SK-N-SH (cell line): ENCODE measurements around the gene ABCC11. TPM values are rescaled to one million over a fixed set of nuclear protein-coding genes. Genes with fewer than 3 reads are reported as not detected.

Experiments used
- CHD2 ChIP-seq: fragments of 150-350 bp; IDR thresholded peaks from 2 replicates; pipeline ENCODE4 v1.6.1; 2018; ENCODE audit warnings: low read length; ENCODE audit not compliant: partially characterized antibody
- FOSL2 ChIP-seq: IDR thresholded peaks from 2 replicates; pipeline ENCODE4 v1.4.0; 2012; ENCODE audit warnings: low read depth, mild to moderate bottlenecking, moderate library complexity, borderline replicate concordance
- FOXM1 ChIP-seq: IDR thresholded peaks from 2 replicates; pipeline ENCODE4 v1.4.0; 2012; ENCODE audit warnings: low read depth, mild to moderate bottlenecking
- MXI1 ChIP-seq: IDR thresholded peaks from 2 replicates; pipeline ENCODE4 v1.6.1; 2012; ENCODE audit warnings: mild to moderate bottlenecking, low read depth, low read length, improper control_type of control experiment
- NFIC ChIP-seq: IDR thresholded peaks from 2 replicates; pipeline ENCODE4 v1.4.0; 2012; ENCODE audit warnings: borderline replicate concordance
- RCOR1 ChIP-seq: fragments of 150-350 bp; IDR thresholded peaks from 2 replicates; pipeline ENCODE4 v1.6.1; 2017; ENCODE audit warnings: antibody characterized with exemption, low read length
- RFX5 ChIP-seq: IDR thresholded peaks from 2 replicates; pipeline ENCODE4 v1.6.1; 2012; ENCODE audit warnings: mild to moderate bottlenecking, improper control_type of control experiment, low read length
- RXRA ChIP-seq: IDR thresholded peaks from 2 replicates; pipeline ENCODE4 v1.4.0; 2012; ENCODE audit warnings: low read depth, mild to moderate bottlenecking, borderline replicate concordance
- SIN3A ChIP-seq: IDR thresholded peaks from 2 replicates; pipeline ENCODE4 v1.6.1; 2012; ENCODE audit warnings: low read depth, mild to moderate bottlenecking, low read length, moderate library complexity, borderline replicate concordance
- SMC3 ChIP-seq: IDR thresholded peaks from 2 replicates; pipeline ENCODE4 v1.6.1; 2012; ENCODE audit warnings: low read depth, low read length, improper control_type of control experiment
- TEAD4 ChIP-seq: IDR thresholded peaks from 2 replicates; pipeline ENCODE4 v1.4.0; 2012; ENCODE audit warnings: mild to moderate bottlenecking, borderline replicate concordance; ENCODE audit not compliant: insufficient read depth
- YY1 ChIP-seq: IDR thresholded peaks from 2 replicates; pipeline ENCODE4 v1.4.0; 2012; ENCODE audit warnings: low read depth, mild to moderate bottlenecking
- polyA plus RNA-seq, 3 experiments: library from polyadenylated mRNA; depleted of rRNA; stranded (reverse); fragments of >200 nt; gene quantifications; 2 replicates each; pipeline ENCODE4 v1.2.3, GENCODE V29; 2012
- TF ChIP-seq, protein P1 (sequence below): IDR thresholded peaks from 2 replicates; pipeline ENCODE4 v1.4.0; 2012; ENCODE audit warnings: low read depth
- TF ChIP-seq, protein P2 (sequence below): IDR thresholded peaks from 2 replicates; pipeline ENCODE4 v1.4.0; 2012; ENCODE audit warnings: low read depth, borderline replicate concordance
- TF ChIP-seq, protein P3 (sequence below): fragments of 200-600 bp; sonication (generic); IDR thresholded peaks from 2 replicates; pipeline ENCODE4 v1.6.1; 2017; ENCODE audit warnings: antibody characterized with exemption, mild to moderate bottlenecking, moderate library complexity
- TF ChIP-seq, protein P4 (sequence below): IDR thresholded peaks from 2 replicates; pipeline ENCODE4 v1.6.1; 2012; ENCODE audit warnings: mild to moderate bottlenecking, low read depth, low read length, moderate library complexity
- TF ChIP-seq, protein P5 (sequence below): IDR thresholded peaks from 2 replicates; pipeline ENCODE4; 2012

The ABCC11 gene
- polyA plus RNA-seq, 1 of the 3 experiments (the other 2 are of a cell fraction) = 0.07 TPM

DNA sequence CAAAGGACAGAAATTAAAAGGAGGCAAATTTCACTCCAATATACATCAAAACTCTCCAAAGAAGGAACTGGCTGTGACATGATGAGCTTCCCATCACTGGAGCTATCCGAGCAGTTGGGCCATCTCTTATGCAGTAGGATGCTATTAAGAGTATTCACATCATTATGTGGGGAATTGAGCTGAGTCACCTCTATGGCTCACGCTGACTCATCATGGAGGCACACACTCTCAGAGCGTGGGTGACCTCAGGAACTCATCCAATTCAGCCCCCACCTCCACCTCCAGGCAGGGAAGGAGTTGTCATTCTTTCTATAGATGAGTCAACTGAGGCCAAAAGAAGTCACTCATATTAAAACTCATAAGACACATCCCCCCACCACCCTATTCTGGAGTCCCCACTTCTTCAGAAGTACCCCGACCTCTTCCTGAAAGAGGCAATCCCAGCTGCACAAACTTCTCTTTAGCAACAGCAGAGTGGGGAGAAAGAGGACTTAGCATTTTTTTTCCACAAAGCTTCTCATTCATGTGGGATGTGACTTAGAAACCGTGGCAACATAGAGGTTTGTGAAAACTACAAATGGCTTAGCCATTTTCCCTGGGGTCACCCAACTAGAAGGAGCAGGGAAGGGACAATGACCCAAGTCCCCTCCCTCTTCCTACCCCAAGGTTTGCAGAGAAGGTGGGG is 124.1 kb downstream of the ABCC11 start (continued):
- TF ChIP-seq, protein P1, sequence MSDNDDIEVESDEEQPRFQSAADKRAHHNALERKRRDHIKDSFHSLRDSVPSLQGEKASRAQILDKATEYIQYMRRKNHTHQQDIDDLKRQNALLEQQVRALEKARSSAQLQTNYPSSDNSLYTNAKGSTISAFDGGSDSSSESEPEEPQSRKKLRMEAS = peak; percentile 90
- TF ChIP-seq FOXM1 (0 out of 2 replicates have a peak, but pooled peaks have one; percentile 57), SMC3 (no peak), FOSL2 (peak; percentile 100), NFIC (peak; percentile 91), RFX5 (no peak), TEAD4 (peak; percentile 85), CHD2 (no peak), YY1 (peak; percentile 55; the same call in 1 of the 2 replicates), RXRA (peak; percentile 97; the same call in 1 of the 2 replicates), RCOR1 (no peak), SIN3A (peak; percentile 31; the same call in 1 of the 2 replicates), MXI1 (no peak)
- TF ChIP-seq, protein P2, sequence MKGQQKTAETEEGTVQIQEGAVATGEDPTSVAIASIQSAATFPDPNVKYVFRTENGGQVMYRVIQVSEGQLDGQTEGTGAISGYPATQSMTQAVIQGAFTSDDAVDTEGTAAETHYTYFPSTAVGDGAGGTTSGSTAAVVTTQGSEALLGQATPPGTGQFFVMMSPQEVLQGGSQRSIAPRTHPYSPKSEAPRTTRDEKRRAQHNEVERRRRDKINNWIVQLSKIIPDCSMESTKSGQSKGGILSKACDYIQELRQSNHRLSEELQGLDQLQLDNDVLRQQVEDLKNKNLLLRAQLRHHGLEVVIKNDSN = no peak
- TF ChIP-seq, protein P3, sequence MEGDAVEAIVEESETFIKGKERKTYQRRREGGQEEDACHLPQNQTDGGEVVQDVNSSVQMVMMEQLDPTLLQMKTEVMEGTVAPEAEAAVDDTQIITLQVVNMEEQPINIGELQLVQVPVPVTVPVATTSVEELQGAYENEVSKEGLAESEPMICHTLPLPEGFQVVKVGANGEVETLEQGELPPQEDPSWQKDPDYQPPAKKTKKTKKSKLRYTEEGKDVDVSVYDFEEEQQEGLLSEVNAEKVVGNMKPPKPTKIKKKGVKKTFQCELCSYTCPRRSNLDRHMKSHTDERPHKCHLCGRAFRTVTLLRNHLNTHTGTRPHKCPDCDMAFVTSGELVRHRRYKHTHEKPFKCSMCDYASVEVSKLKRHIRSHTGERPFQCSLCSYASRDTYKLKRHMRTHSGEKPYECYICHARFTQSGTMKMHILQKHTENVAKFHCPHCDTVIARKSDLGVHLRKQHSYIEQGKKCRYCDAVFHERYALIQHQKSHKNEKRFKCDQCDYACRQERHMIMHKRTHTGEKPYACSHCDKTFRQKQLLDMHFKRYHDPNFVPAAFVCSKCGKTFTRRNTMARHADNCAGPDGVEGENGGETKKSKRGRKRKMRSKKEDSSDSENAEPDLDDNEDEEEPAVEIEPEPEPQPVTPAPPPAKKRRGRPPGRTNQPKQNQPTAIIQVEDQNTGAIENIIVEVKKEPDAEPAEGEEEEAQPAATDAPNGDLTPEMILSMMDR = no peak
- TF ChIP-seq, protein P4, sequence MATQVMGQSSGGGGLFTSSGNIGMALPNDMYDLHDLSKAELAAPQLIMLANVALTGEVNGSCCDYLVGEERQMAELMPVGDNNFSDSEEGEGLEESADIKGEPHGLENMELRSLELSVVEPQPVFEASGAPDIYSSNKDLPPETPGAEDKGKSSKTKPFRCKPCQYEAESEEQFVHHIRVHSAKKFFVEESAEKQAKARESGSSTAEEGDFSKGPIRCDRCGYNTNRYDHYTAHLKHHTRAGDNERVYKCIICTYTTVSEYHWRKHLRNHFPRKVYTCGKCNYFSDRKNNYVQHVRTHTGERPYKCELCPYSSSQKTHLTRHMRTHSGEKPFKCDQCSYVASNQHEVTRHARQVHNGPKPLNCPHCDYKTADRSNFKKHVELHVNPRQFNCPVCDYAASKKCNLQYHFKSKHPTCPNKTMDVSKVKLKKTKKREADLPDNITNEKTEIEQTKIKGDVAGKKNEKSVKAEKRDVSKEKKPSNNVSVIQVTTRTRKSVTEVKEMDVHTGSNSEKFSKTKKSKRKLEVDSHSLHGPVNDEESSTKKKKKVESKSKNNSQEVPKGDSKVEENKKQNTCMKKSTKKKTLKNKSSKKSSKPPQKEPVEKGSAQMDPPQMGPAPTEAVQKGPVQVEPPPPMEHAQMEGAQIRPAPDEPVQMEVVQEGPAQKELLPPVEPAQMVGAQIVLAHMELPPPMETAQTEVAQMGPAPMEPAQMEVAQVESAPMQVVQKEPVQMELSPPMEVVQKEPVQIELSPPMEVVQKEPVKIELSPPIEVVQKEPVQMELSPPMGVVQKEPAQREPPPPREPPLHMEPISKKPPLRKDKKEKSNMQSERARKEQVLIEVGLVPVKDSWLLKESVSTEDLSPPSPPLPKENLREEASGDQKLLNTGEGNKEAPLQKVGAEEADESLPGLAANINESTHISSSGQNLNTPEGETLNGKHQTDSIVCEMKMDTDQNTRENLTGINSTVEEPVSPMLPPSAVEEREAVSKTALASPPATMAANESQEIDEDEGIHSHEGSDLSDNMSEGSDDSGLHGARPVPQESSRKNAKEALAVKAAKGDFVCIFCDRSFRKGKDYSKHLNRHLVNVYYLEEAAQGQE = peak; percentile 66; the same call in 1 of the 2 replicates
- TF ChIP-seq, protein P5, sequence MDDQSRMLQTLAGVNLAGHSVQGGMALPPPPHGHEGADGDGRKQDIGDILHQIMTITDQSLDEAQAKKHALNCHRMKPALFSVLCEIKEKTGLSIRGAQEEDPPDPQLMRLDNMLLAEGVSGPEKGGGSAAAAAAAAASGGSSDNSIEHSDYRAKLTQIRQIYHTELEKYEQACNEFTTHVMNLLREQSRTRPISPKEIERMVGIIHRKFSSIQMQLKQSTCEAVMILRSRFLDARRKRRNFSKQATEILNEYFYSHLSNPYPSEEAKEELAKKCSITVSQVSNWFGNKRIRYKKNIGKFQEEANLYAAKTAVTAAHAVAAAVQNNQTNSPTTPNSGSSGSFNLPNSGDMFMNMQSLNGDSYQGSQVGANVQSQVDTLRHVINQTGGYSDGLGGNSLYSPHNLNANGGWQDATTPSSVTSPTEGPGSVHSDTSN = peak; percentile 83
- TF ChIP-seq, all 33 proteins: peak for 16
